Body of pancreas (tissue), 4 donors: ENCODE results near the gene ZNF275. TPM values are rescaled to one million over a fixed set of nuclear protein-coding genes. Genes with fewer than 3 reads are reported as not detected.

ENCODE experiments used
- ATAC-seq: fragments of 150-250 bp; one replicate; pipeline ENCODE4 v1.9.1; 2016
- DNase-seq, 4 donors: peaks; one replicate each; pipeline ENCODE4 v3.0.0-alpha.2; 2019
- H3K27ac ChIP-seq, 4 donors: fragments of 200-600 bp; sonication (generic); 1 replicate in 3 of 4; 2 replicates in 1 of 4; pipeline versions ENCODE4 v1.5.1 to v1.6.1; 2016 to 2019; ENCODE audit warnings: mild to moderate bottlenecking in 1 of 4, mixed read lengths in 1 of 4, moderate library complexity in 1 of 4
- H3K27me3 ChIP-seq, 2 donors: fragments of 200-600 bp; sonication (generic); one replicate each; pipeline ENCODE4 v1.6.0; 2016; ENCODE audit warnings: mild to moderate bottlenecking in 1 of 2
- H3K36me3 ChIP-seq, 2 donors: fragments of 200-600 bp; sonication (generic); replicated peaks in 1 of 2; 2 replicates each; pipeline ENCODE4 v1.5.1; 2016; ENCODE audit warnings: low read depth in 2 of 2; ENCODE audit not compliant: insufficient read depth in 1 of 2
- H3K4me1 ChIP-seq: fragments of 200-600 bp; sonication (generic); one replicate; pipeline ENCODE4 v1.6.0; 2016
- H3K4me3 ChIP-seq, 2 donors: fragments of 200-600 bp; sonication (generic); 1 replicate in 1 of 2; 2 replicates in 1 of 2; pipeline ENCODE4 v1.5.1; 2016 to 2019
- H3K9me3 ChIP-seq, 3 donors: fragments of 200-600 bp; sonication (generic); 1 replicate in 2 of 3; 2 replicates in 1 of 3; pipeline ENCODE4 v1.5.1; 2016
- CTCF ChIP-seq, 7 experiments: fragments of 450-650 bp in 4 of 7; fragments of 200-600 bp in 3 of 7; sonication (generic) in 3 of 7; IDR thresholded peaks; one replicate each; pipeline ENCODE4 v1.5.1; 2016 to 2019; ENCODE audit warnings: antibody characterized with exemption in 7 of 7
- POLR2A ChIP-seq, 3 donors: fragments of 450-650 bp; IDR thresholded peaks; one replicate each; pipeline ENCODE4 v1.6.1; 2016; ENCODE audit warnings: antibody characterized with exemption in 3 of 3, mild to moderate bottlenecking in 2 of 3
- WGBS, 2 donors: methylation state at CpG; one replicate each; pipeline ENCODE4 v1.1.5; 2017; 5-methylcytosine and 5-hydroxymethylcytosine counted together
- intact Hi-C: fragments of 100-400 bp; cut with DNase I; formaldehyde crosslinking; loops from one replicate; pipeline ENCODE4 v1.15.1; 2023
- total RNA-seq, 2 donors: library from RNA; depleted of rRNA; stranded (reverse); fragments of >200 nt; gene quantifications; one replicate each; pipeline ENCODE4 v1.1.0, GENCODE V29; 2016

ZNF275 gene
- total RNA-seq, 2 donors from 2014 or later = 8.0 to 12.2 TPM

GRCh38 chrX:153301746-153302145 lies 32.2 kb upstream of the ZNF275 start:
- Histone ChIP-seq H3K4me1 (no peaks in the 10 kb centered on the region), H3K27ac (no peak overlapping the region), H3K27me3 (no peaks in the 10 kb centered on the region), H3K9me3 (no peaks in the 10 kb centered on the region), H3K36me3 (no peaks in the 10 kb centered on the region), H3K4me3 (no peak overlapping the region)
- ATAC-seq (no peak), DNase-seq (no peak)
- TF ChIP-seq CTCF (IDR thresholded peaks at IDR 0.05) (no peak), POLR2A (IDR thresholded peaks at IDR 0.05) (no peak)
- WGBS, 2 donors = 77% methylated on average over 3 of the region's 3 CpGs
- intact Hi-C loops = no loop called here

- H3K36me3 ChIP-seq = no peaks in the 10 kb centered on the region
- H3K4me3 ChIP-seq = no peak overlapping the region
- H3K4me1 ChIP-seq = no peaks in the 10 kb centered on the region
- DNase-seq (no peak), ATAC-seq (no peak)
- TF ChIP-seq POLR2A (IDR thresholded peaks at IDR 0.05) (no peak), CTCF (IDR thresholded peaks at IDR 0.05) (no peak)
- WGBS, 2 donors = 50 to 90% methylated on average over 4 of the region's 4 CpGs
- H3K27ac ChIP-seq = no peak overlapping the region
- no peaks in the 10 kb centered on the region for H3K9me3 ChIP-seq
- intact Hi-C loops = no loop called here
- no peaks in the 10 kb centered on the region for H3K27me3 ChIP-seq
Observed at GRCh38 chrX:153302796-153303195, 31.2 kb upstream of the ZNF275 start.

- ATAC-seq = no peak
- no peaks in the 10 kb centered on the region for H3K9me3 ChIP-seq
- no peak overlapping the region for H3K4me3 ChIP-seq
- intact Hi-C loops = no loop called here
- no peak overlapping the region for H3K27ac ChIP-seq
- H3K36me3 ChIP-seq = no peaks in the 10 kb centered on the region
- WGBS, 2 donors = 56 to 57% methylated on average over 10 to 12 of the region's 12 CpGs
- TF ChIP-seq POLR2A (IDR thresholded peaks at IDR 0.05) = no peak
- no peak for TF ChIP-seq CTCF (IDR thresholded peaks at IDR 0.05)
- H3K4me1 ChIP-seq = no peaks in the 10 kb centered on the region
- no peaks in the 10 kb centered on the region for H3K27me3 ChIP-seq
- no peak for DNase-seq
Observed at GRCh38 chrX:153303276-153304262, 30.4 kb upstream of the ZNF275 start.

- intact Hi-C loops = no loop called here
- Histone ChIP-seq H3K4me3 (no peak overlapping the region), H3K27ac (no peak overlapping the region), H3K9me3 (no peaks in the 10 kb centered on the region), H3K4me1 (no peaks in the 10 kb centered on the region), H3K36me3 (no peaks in the 10 kb centered on the region), H3K27me3 (no peaks in the 10 kb centered on the region)
- WGBS, 2 donors = 29 to 59% methylated on average over 3 to 5 of the region's 9 CpGs
- ATAC-seq = no peak
- DNase-seq = no peak
- TF ChIP-seq CTCF (IDR thresholded peaks at IDR 0.05) = no peak
Observed at GRCh38 chrX:153304988-153305736, 28.8 kb upstream of the ZNF275 start.
